ENCODE results near the gene DVL3. TPM values are rescaled to one million over a fixed set of nuclear protein-coding genes. Genes with fewer than 3 reads are reported as not detected.

Gene DVL3
- total and polyA plus RNA-seq, 10 of the 15 experiments (the other 5 are each of a cell fraction or from before 2014, with no cell fraction given) = 2.2 to 39.7 (median 14.5) TPM

- Histone ChIP-seq H2AFZ (ENCODE audit: control insufficient read depth, low read depth, low read length) (no peak overlapping the region), H3K27me3 (replicated peaks in 1 of 2; ENCODE audit: control insufficient read depth in 2 of 2, insufficient read depth in 2 of 2, low read length in 1 of 2) (no peaks in the 10 kb centered on the region), H3K9ac (ENCODE audit: control insufficient read depth, insufficient read depth, low read length) (peak overlapping the region; percentile 93; the same call in 1 of the 2 replicates), H3K27ac (ENCODE audit: control insufficient read depth, insufficient read depth) (peak overlapping the region; percentile 89; the same call in 1 of the 2 replicates), H3K79me2 (ENCODE audit: control insufficient read depth, insufficient read depth, low read length) (peaks cover 31% of the 10 kb centered on the region), H3K4me1 (ENCODE audit: control insufficient read depth, insufficient read depth, low read length) (peaks cover 9% of the 10 kb centered on the region), H3K9me3 (replicated peaks; ENCODE audit: control insufficient read depth, insufficient read depth, low read length) (no peaks in the 10 kb centered on the region), H4K20me1 (ENCODE audit: control insufficient read depth, insufficient read depth) (no peaks in the 10 kb centered on the region), H3K36me3 (ENCODE audit: control insufficient read depth in 2 of 2, insufficient read depth in 2 of 2, low read length in 1 of 2) (peaks cover 10 to 20% of the 10 kb centered on the region in 2 experiments), H3K4me3 (peak overlapping the region; percentile 81), H3K4me2 (ENCODE audit: control insufficient read depth, insufficient read depth) (peak overlapping the region; percentile 91)
- ChIA-PET SMC1A (ENCODE audit: uncharacterized antibody, unreplicated experiment) (no interaction called here), POLR2A (interaction anchor here (0.7 to 1.8 kb wide), 3 partner anchors 10 to 181 kb away, joined by 5 to 7 read pairs (median 5); partner anchors contain the start of gene ABCF3), CTCF (no interaction called here), RAD21 (ENCODE audit: unreplicated experiment) (interaction anchor here (0.7 to 1.1 kb wide), 2 partner anchors 10 to 20 kb away, joined by 3 read pairs; partner anchors contain the start of gene ABCF3)
- ATAC-seq = no peak
- TSS peak; percentile 52 for BruUV-seq (replicated peaks)
- DNase-seq (ENCODE audit: low read depth, low spot score) = no peak
- intact Hi-C loops (cut with micrococcal nuclease; ENCODE audit: unreplicated experiment) (loop anchor here (2.0 kb wide), 1 partner anchor 123 kb away; the partner anchor contains the start of gene PSMD2), in situ Hi-C loops (cut with MboI) (no loop called here)
- TF ChIP-seq ELK1 (IDR thresholded peaks at IDR 0.05; ENCODE audit: low read depth, low read length) (no peak), CTCF (IDR thresholded peaks at IDR 0.05 in 2 of 3, conservative IDR thresholded peaks at IDR 0.05 in 1 of 3; ENCODE audit: control insufficient read depth in 2 of 3, extremely low read depth in 1 of 3, insufficient read depth in 1 of 3, low read depth in 3 of 3, low read length in 3 of 3) (no peak), ZBTB11 (CRISPR knock-in tag; IDR thresholded peaks at IDR 0.05) (no peak), E2F4 (IDR thresholded peaks at IDR 0.05; ENCODE audit: low read depth, low read length) (no peak), MXI1 (IDR thresholded peaks at IDR 0.05; ENCODE audit: low read depth, low read length) (no peak), PRDM15 (CRISPR knock-in tag; IDR thresholded peaks at IDR 0.05) (no peak)
- FAIRE-seq = peak; percentile 41
- 76% methylated on average over 3 of the region's 3 CpGs for WGBS (ENCODE audit: insufficient coverage, insufficient replicate concordance, low lambda C conversion rate, missing lambda C conversion rate)
Measured at GRCh38 chr3:184175981-184176376, 20.8 kb downstream of the DVL3 start.
